Activated naive CD4-positive, alpha-beta T cell treated with anti-CD3 and anti-CD28 coated beads for 36 hours (primary cell): ENCODE measurements around the gene TPK1. TPM values are rescaled to one million over a fixed set of nuclear protein-coding genes. Genes with fewer than 3 reads are reported as not detected.
A peak's percentile ranks its signal among the peaks of the same experiment; 100 is the strongest.
"Not testable (repeated sequence)": the region's sequence is repeated elsewhere in the genome, so short reads cannot be mapped to it uniquely, and the experiment has no call there.

Experiments used
- CTCF ChIA-PET: fragments of 350-600 bp; sonication (Branson Sonifier 250); formaldehyde crosslinking; loops from one replicate; lab custom pipeline; 2021; ENCODE audit warnings: antibody characterized with exemption; lab: Charles Lee
- DNase-seq: peaks from one replicate; pipeline ENCODE4 v3.0.0-alpha.2; 2020
- H3K27ac Mint-ChIP-seq: one replicate; pipeline ENCODE4 v1.8.0; 2021; ENCODE audit warnings: mild to moderate bottlenecking, mixed read lengths
- H3K27me3 Mint-ChIP-seq: one replicate; pipeline ENCODE4 v1.8.0; 2021; ENCODE audit warnings: low read depth, mixed read lengths
- H3K36me3 Mint-ChIP-seq: one replicate; pipeline ENCODE4 v1.8.0; 2021; ENCODE audit warnings: low read depth, mixed read lengths
- H3K4me1 Mint-ChIP-seq: one replicate; pipeline ENCODE4 v1.8.0; 2021; ENCODE audit warnings: low read depth, mixed read lengths
- H3K4me3 Mint-ChIP-seq: one replicate; pipeline ENCODE4 v1.8.0; 2021; ENCODE audit warnings: mild to moderate bottlenecking, moderate library complexity, mixed read lengths
- H3K9me3 Mint-ChIP-seq: one replicate; pipeline ENCODE4 v1.8.0; 2021; ENCODE audit warnings: mixed read lengths
- intact Hi-C: fragments of 100-400 bp; cut with micrococcal nuclease; formaldehyde crosslinking; loops from one replicate; pipeline ENCODE4 v1.15.1; 2023
- total RNA-seq, 2 experiments: library from RNA; stranded (reverse); gene quantifications; one replicate each; pipeline ENCODE4 v1.2.3, GENCODE V29; 2021

The TPK1 gene
- total RNA-seq, 2 experiments from 2014 or later: 26.4 to 28.6 TPM

- H3K4me3 Mint-ChIP-seq: no peak overlapping the region
- no peak for DNase-seq
- H3K9me3 Mint-ChIP-seq: no peaks in the 10 kb centered on the region
- H3K36me3 Mint-ChIP-seq: no peaks in the 10 kb centered on the region
- H3K4me1 Mint-ChIP-seq: no peaks in the 10 kb centered on the region
- intact Hi-C loops: loop anchor here (5.0 kb wide), 1 partner anchor 261 kb away; no protein-coding TSS in a partner anchor
- CTCF ChIA-PET: interaction anchor here (1.1 kb wide), 1 partner anchor 15 kb away, joined by 3 read pairs; no protein-coding TSS in a partner anchor
- H3K27me3 Mint-ChIP-seq: no peaks in the 10 kb centered on the region
- H3K27ac Mint-ChIP-seq: no peak overlapping the region
These were observed 397.1 kb downstream of the TPK1 start for GRCh38 chr7:144438759-144439158.

GRCh38 chr7:144437370-144438191 is 398.3 kb downstream of the TPK1 start:
- no peaks in the 10 kb centered on the region for H3K27me3 Mint-ChIP-seq
- no peaks in the 10 kb centered on the region for H3K36me3 Mint-ChIP-seq
- intact Hi-C loops: loop anchor here (1.0 to 5.0 kb wide), 2 partner anchors 45 to 260 kb away; no protein-coding TSS in a partner anchor
- no peak overlapping the region for H3K27ac Mint-ChIP-seq
- no peaks in the 10 kb centered on the region for H3K9me3 Mint-ChIP-seq
- H3K4me1 Mint-ChIP-seq: no peaks in the 10 kb centered on the region
- H3K4me3 Mint-ChIP-seq: no peak overlapping the region
- DNase-seq: peak; percentile 83
- CTCF ChIA-PET: interaction anchor here (0.7 to 1.6 kb wide), 6 partner anchors 19 to 68 kb away, joined by 3 to 7 read pairs (median 4); no protein-coding TSS in a partner anchor

- Mint-ChIP-seq H3K27ac (no peak overlapping the region), H3K9me3 (no peaks in the 10 kb centered on the region), H3K4me1 (no peaks in the 10 kb centered on the region), H3K36me3 (no peaks in the 10 kb centered on the region), H3K4me3 (no peak overlapping the region), H3K27me3 (no peaks in the 10 kb centered on the region)
- intact Hi-C loops: loop anchor here (5.0 kb wide), 1 partner anchor 259 kb away; no protein-coding TSS in a partner anchor
- CTCF ChIA-PET: interaction anchor here (0.9 to 1.2 kb wide), 2 partner anchors 26 to 43 kb away, joined by 3 to 5 read pairs; no protein-coding TSS in a partner anchor
- no peak for DNase-seq
These were observed 399.4 kb downstream of the TPK1 start for GRCh38 chr7:144436500-144436899.

GRCh38 chr7:144428431-144428830 is 407.4 kb downstream of the TPK1 start:
- CTCF ChIA-PET: no interaction called here
- Mint-ChIP-seq H3K4me1 (no peaks in the 10 kb centered on the region), H3K9me3 (peaks cover 32% of the 10 kb centered on the region), H3K27ac (no peak overlapping the region), H3K4me3 (no peak overlapping the region), H3K36me3 (peaks cover 7% of the 10 kb centered on the region), H3K27me3 (no peaks in the 10 kb centered on the region)
- no peak for DNase-seq
- intact Hi-C loops: no loop called here

GRCh38 chr7:144427539-144427938 is 408.3 kb downstream of the TPK1 start:
- H3K27ac Mint-ChIP-seq, CTCF ChIA-PET, H3K4me3 Mint-ChIP-seq, H3K4me1 Mint-ChIP-seq, H3K27me3 Mint-ChIP-seq, DNase-seq, H3K36me3 Mint-ChIP-seq, intact Hi-C loops: not testable (repeated sequence)
- H3K9me3 Mint-ChIP-seq: peaks cover 32% of the 10 kb centered on the region

- H3K36me3 Mint-ChIP-seq, intact Hi-C loops, CTCF ChIA-PET: not testable (repeated sequence)
These were observed 416.9 kb downstream of the TPK1 start for GRCh38 chr7:144418931-144419330.

GRCh38 chr7:144416341-144416740 is 419.5 kb downstream of the TPK1 start:
- H3K9me3 Mint-ChIP-seq: peaks cover 5% of the 10 kb centered on the region
- no peak overlapping the region for H3K4me3 Mint-ChIP-seq
- no peak for DNase-seq
- no peak overlapping the region for H3K27ac Mint-ChIP-seq
- intact Hi-C loops: no loop called here
- H3K27me3 Mint-ChIP-seq: peaks cover 7% of the 10 kb centered on the region
- H3K4me1 Mint-ChIP-seq: no peaks in the 10 kb centered on the region
- CTCF ChIA-PET: no interaction called here
- H3K36me3 Mint-ChIP-seq: no peaks in the 10 kb centered on the region

More at GRCh38 chr7:144418931-144419330, 416.9 kb downstream of the TPK1 start:
- DNase-seq, H3K4me3 Mint-ChIP-seq, H3K27me3 Mint-ChIP-seq, H3K27ac Mint-ChIP-seq, H3K4me1 Mint-ChIP-seq, H3K9me3 Mint-ChIP-seq: not testable (repeated sequence)

GRCh38 chr7:144415858-144416257 is 420.0 kb downstream of the TPK1 start:
- H3K27ac Mint-ChIP-seq: no peak overlapping the region
- no peaks in the 10 kb centered on the region for H3K36me3 Mint-ChIP-seq
- peaks cover 5% of the 10 kb centered on the region for H3K9me3 Mint-ChIP-seq
- intact Hi-C loops: no loop called here
- CTCF ChIA-PET: no interaction called here
- no peak for DNase-seq
- peaks cover 7% of the 10 kb centered on the region for H3K27me3 Mint-ChIP-seq
- H3K4me1 Mint-ChIP-seq: no peaks in the 10 kb centered on the region
- no peak overlapping the region for H3K4me3 Mint-ChIP-seq

- CTCF ChIA-PET: no interaction called here
- Mint-ChIP-seq H3K27ac (no peak overlapping the region), H3K4me3 (no peak overlapping the region), H3K9me3 (peaks cover 5% of the 10 kb centered on the region), H3K4me1 (no peaks in the 10 kb centered on the region), H3K36me3 (no peaks in the 10 kb centered on the region), H3K27me3 (peaks cover 7% of the 10 kb centered on the region)
- intact Hi-C loops: no loop called here
- no peak for DNase-seq
These were observed 421.0 kb downstream of the TPK1 start for GRCh38 chr7:144414815-144415214.

- H3K4me1 Mint-ChIP-seq: no peaks in the 10 kb centered on the region
- DNase-seq: no peak
- no peak overlapping the region for H3K27ac Mint-ChIP-seq
- intact Hi-C loops: no loop called here
- no peaks in the 10 kb centered on the region for H3K9me3 Mint-ChIP-seq
- no peak overlapping the region for H3K4me3 Mint-ChIP-seq
- CTCF ChIA-PET: interaction anchor here (1.0 to 1.1 kb wide), 2 partner anchors 18 to 27 kb away, joined by 3 to 6 read pairs; no protein-coding TSS in a partner anchor
- peaks cover 5% of the 10 kb centered on the region for H3K27me3 Mint-ChIP-seq
- no peaks in the 10 kb centered on the region for H3K36me3 Mint-ChIP-seq
These were observed 425.4 kb downstream of the TPK1 start for GRCh38 chr7:144410441-144410840.

GRCh38 chr7:144408121-144408520 is 427.7 kb downstream of the TPK1 start:
- no peaks in the 10 kb centered on the region for H3K9me3 Mint-ChIP-seq

GRCh38 chr7:144407266-144407931 is 428.5 kb downstream of the TPK1 start:
- Mint-ChIP-seq H3K9me3 (no peaks in the 10 kb centered on the region), H3K27ac (no peak overlapping the region), H3K4me1 (no peaks in the 10 kb centered on the region), H3K36me3 (no peaks in the 10 kb centered on the region), H3K4me3 (no peak overlapping the region), H3K27me3 (peaks cover 2% of the 10 kb centered on the region)
- intact Hi-C loops: no loop called here
- no peak for DNase-seq
- CTCF ChIA-PET: no interaction called here

More at GRCh38 chr7:144408121-144408520, 427.7 kb downstream of the TPK1 start:
- Mint-ChIP-seq H3K36me3 (no peaks in the 10 kb centered on the region), H3K27me3 (peaks cover 2% of the 10 kb centered on the region), H3K4me3 (no peak overlapping the region), H3K4me1 (no peaks in the 10 kb centered on the region), H3K27ac (no peak overlapping the region)
- DNase-seq: no peak
- CTCF ChIA-PET: no interaction called here
- intact Hi-C loops: no loop called here
